ENCODE data around the gene SLC12A7.

SLC12A7 gene

GRCh38 chr5:1007681-1008450 lies 104.0 kb downstream of the SLC12A7 start (continued):
- TF ChIP-seq PBX3 (CRISPR knock-in tag; IDR thresholded peaks at IDR 0.05) = no peak
- TF ChIP-seq SCRT2 (tag by site-specific recombination; IDR thresholded peaks at IDR 0.05) = no peak
- TF ChIP-seq, protein P1, sequence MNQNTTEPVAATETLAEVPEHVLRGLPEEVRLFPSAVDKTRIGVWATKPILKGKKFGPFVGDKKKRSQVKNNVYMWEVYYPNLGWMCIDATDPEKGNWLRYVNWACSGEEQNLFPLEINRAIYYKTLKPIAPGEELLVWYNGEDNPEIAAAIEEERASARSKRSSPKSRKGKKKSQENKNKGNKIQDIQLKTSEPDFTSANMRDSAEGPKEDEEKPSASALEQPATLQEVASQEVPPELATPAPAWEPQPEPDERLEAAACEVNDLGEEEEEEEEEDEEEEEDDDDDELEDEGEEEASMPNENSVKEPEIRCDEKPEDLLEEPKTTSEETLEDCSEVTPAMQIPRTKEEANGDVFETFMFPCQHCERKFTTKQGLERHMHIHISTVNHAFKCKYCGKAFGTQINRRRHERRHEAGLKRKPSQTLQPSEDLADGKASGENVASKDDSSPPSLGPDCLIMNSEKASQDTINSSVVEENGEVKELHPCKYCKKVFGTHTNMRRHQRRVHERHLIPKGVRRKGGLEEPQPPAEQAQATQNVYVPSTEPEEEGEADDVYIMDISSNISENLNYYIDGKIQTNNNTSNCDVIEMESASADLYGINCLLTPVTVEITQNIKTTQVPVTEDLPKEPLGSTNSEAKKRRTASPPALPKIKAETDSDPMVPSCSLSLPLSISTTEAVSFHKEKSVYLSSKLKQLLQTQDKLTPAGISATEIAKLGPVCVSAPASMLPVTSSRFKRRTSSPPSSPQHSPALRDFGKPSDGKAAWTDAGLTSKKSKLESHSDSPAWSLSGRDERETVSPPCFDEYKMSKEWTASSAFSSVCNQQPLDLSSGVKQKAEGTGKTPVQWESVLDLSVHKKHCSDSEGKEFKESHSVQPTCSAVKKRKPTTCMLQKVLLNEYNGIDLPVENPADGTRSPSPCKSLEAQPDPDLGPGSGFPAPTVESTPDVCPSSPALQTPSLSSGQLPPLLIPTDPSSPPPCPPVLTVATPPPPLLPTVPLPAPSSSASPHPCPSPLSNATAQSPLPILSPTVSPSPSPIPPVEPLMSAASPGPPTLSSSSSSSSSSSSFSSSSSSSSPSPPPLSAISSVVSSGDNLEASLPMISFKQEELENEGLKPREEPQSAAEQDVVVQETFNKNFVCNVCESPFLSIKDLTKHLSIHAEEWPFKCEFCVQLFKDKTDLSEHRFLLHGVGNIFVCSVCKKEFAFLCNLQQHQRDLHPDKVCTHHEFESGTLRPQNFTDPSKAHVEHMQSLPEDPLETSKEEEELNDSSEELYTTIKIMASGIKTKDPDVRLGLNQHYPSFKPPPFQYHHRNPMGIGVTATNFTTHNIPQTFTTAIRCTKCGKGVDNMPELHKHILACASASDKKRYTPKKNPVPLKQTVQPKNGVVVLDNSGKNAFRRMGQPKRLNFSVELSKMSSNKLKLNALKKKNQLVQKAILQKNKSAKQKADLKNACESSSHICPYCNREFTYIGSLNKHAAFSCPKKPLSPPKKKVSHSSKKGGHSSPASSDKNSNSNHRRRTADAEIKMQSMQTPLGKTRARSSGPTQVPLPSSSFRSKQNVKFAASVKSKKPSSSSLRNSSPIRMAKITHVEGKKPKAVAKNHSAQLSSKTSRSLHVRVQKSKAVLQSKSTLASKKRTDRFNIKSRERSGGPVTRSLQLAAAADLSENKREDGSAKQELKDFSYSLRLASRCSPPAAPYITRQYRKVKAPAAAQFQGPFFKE (tag by site-specific recombination; IDR thresholded peaks at IDR 0.05; ENCODE audit: borderline replicate concordance) = no peak
- TF ChIP-seq ZNF473 (tag by site-specific recombination; IDR thresholded peaks at IDR 0.05) = no peak
- TF ChIP-seq HIC1 (tag by site-specific recombination; IDR thresholded peaks at IDR 0.05) = no peak
- TF ChIP-seq ZNF76 (tag by site-specific recombination; IDR thresholded peaks at IDR 0.05; ENCODE audit: borderline replicate concordance, low read depth) = no peak
- TF ChIP-seq KLF1 (tag by site-specific recombination; IDR thresholded peaks at IDR 0.05) = peak; percentile 75
- TF ChIP-seq ZNF274 (IDR thresholded peaks at IDR 0.05; ENCODE audit: low read length) = no peak
- TF ChIP-seq ZNF274 (tag by site-specific recombination; IDR thresholded peaks at IDR 0.05; ENCODE audit: borderline replicate concordance) = no peak
- TF ChIP-seq ZNF292 (tag by site-specific recombination; IDR thresholded peaks at IDR 0.05; ENCODE audit: borderline replicate concordance, low read depth) = no peak
- no peak for TF ChIP-seq ZNF501 (tag by site-specific recombination; IDR thresholded peaks at IDR 0.05)
- no peak for TF ChIP-seq OVOL3 (tag by site-specific recombination; IDR thresholded peaks at IDR 0.05)
- no peak for TF ChIP-seq ZNF211 (tag by site-specific recombination; IDR thresholded peaks at IDR 0.05; ENCODE audit: low read depth)
- no peak for TF ChIP-seq EGR2 (tag by site-specific recombination; IDR thresholded peaks at IDR 0.05; ENCODE audit: low read depth)
- TF ChIP-seq ZNF223 (tag by site-specific recombination; IDR thresholded peaks at IDR 0.05) = no peak
- TF ChIP-seq, protein P2, sequence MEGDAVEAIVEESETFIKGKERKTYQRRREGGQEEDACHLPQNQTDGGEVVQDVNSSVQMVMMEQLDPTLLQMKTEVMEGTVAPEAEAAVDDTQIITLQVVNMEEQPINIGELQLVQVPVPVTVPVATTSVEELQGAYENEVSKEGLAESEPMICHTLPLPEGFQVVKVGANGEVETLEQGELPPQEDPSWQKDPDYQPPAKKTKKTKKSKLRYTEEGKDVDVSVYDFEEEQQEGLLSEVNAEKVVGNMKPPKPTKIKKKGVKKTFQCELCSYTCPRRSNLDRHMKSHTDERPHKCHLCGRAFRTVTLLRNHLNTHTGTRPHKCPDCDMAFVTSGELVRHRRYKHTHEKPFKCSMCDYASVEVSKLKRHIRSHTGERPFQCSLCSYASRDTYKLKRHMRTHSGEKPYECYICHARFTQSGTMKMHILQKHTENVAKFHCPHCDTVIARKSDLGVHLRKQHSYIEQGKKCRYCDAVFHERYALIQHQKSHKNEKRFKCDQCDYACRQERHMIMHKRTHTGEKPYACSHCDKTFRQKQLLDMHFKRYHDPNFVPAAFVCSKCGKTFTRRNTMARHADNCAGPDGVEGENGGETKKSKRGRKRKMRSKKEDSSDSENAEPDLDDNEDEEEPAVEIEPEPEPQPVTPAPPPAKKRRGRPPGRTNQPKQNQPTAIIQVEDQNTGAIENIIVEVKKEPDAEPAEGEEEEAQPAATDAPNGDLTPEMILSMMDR (tag by site-specific recombination; IDR thresholded peaks at IDR 0.05) = no peak
- TF ChIP-seq ZNF785 (tag by site-specific recombination; IDR thresholded peaks at IDR 0.05) = no peak
- TF ChIP-seq, protein P3, sequence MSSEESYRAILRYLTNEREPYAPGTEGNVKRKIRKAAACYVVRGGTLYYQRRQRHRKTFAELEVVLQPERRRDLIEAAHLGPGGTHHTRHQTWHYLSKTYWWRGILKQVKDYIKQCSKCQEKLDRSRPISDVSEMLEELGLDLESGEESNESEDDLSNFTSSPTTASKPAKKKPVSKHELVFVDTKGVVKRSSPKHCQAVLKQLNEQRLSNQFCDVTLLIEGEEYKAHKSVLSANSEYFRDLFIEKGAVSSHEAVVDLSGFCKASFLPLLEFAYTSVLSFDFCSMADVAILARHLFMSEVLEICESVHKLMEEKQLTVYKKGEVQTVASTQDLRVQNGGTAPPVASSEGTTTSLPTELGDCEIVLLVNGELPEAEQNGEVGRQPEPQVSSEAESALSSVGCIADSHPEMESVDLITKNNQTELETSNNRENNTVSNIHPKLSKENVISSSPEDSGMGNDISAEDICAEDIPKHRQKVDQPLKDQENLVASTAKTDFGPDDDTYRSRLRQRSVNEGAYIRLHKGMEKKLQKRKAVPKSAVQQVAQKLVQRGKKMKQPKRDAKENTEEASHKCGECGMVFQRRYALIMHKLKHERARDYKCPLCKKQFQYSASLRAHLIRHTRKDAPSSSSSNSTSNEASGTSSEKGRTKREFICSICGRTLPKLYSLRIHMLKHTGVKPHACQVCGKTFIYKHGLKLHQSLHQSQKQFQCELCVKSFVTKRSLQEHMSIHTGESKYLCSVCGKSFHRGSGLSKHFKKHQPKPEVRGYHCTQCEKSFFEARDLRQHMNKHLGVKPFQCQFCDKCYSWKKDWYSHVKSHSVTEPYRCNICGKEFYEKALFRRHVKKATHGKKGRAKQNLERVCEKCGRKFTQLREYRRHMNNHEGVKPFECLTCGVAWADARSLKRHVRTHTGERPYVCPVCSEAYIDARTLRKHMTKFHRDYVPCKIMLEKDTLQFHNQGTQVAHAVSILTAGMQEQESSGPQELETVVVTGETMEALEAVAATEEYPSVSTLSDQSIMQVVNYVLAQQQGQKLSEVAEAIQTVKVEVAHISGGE (tag by site-specific recombination; conservative IDR thresholded peaks at IDR 0.05; ENCODE audit: low read depth) = no peak
- no peak for TF ChIP-seq ZNF157 (tag by site-specific recombination; IDR thresholded peaks at IDR 0.05)
- no peak for TF ChIP-seq ZBTB17 (tag by site-specific recombination; IDR thresholded peaks at IDR 0.05)
- TF ChIP-seq MEIS1 (CRISPR knock-in tag; IDR thresholded peaks at IDR 0.05; ENCODE audit: borderline replicate concordance) = no peak
- TF ChIP-seq ZNF146 (tag by site-specific recombination; IDR thresholded peaks at IDR 0.05) = no peak
- TF ChIP-seq ZNF670 (tag by site-specific recombination; IDR thresholded peaks at IDR 0.05; ENCODE audit: low read depth) = no peak
- no peak for TF ChIP-seq KLF8 (tag by site-specific recombination; IDR thresholded peaks at IDR 0.05)
- TF ChIP-seq TCF7L2 (IDR thresholded peaks at IDR 0.05; ENCODE audit: borderline replicate concordance, low read depth, low read length) = no peak
- TF ChIP-seq ZBTB48 (tag by site-specific recombination; IDR thresholded peaks at IDR 0.05) = peak; percentile 41; the same call in 1 of the 2 replicates
